NCI-H82 (cell line): ENCODE data around the gene HIVEP3.

Source experiments
- DNase-seq: peaks from one replicate; lab custom pipeline; 2025; lab: John Stamatoyannopoulos, UW

The HIVEP3 gene

GRCh38 chr1:41515778-41516167, 402.9 kb downstream of the HIVEP3 start:
- no peak for DNase-seq

- no peak for DNase-seq
Observed at GRCh38 chr1:41515131-41515678, 403.5 kb downstream of the HIVEP3 start.

GRCh38 chr1:41514381-41514780, 404.3 kb downstream of the HIVEP3 start:
- DNase-seq, result no peak

- peak; percentile 34 for DNase-seq
Observed at GRCh38 chr1:41513383-41513735, 405.4 kb downstream of the HIVEP3 start.

- DNase-seq, result no peak
Observed at GRCh38 chr1:41512701-41513382, 405.9 kb downstream of the HIVEP3 start.

GRCh38 chr1:41511239-41511540, 407.5 kb downstream of the HIVEP3 start:
- no peak for DNase-seq

- no peak for DNase-seq
Observed at GRCh38 chr1:41510531-41511238, 408.0 kb downstream of the HIVEP3 start.

GRCh38 chr1:41509270-41509671, 409.5 kb downstream of the HIVEP3 start:
- no peak for DNase-seq

GRCh38 chr1:41508290-41508689, 410.4 kb downstream of the HIVEP3 start:
- no peak for DNase-seq

- DNase-seq, result no peak
Observed at GRCh38 chr1:41507836-41508235, 410.9 kb downstream of the HIVEP3 start.

- peak; percentile 54 for DNase-seq
Observed at GRCh38 chr1:41507110-41507720, 411.5 kb downstream of the HIVEP3 start.

GRCh38 chr1:41504114-41505035, 414.3 kb downstream of the HIVEP3 start:
- DNase-seq, result peak; percentile 84

- DNase-seq, result no peak
Observed at GRCh38 chr1:41503538-41504113, 415.1 kb downstream of the HIVEP3 start.

- DNase-seq, result no peak
Observed at GRCh38 chr1:41502912-41503311, 415.8 kb downstream of the HIVEP3 start.

- DNase-seq, result no peak
Observed at GRCh38 chr1:41501581-41501980, 417.1 kb downstream of the HIVEP3 start.

- peak; percentile 49 for DNase-seq
Observed at GRCh38 chr1:41500781-41501518, 417.8 kb downstream of the HIVEP3 start.

GRCh38 chr1:41500378-41500777, 418.3 kb downstream of the HIVEP3 start:
- DNase-seq, result no peak

GRCh38 chr1:41499591-41499990, 419.1 kb downstream of the HIVEP3 start:
- no peak for DNase-seq

GRCh38 chr1:41498804-41499203, 419.9 kb downstream of the HIVEP3 start:
- DNase-seq, result no peak

- no peak for DNase-seq
Observed at GRCh38 chr1:41498391-41498790, 420.3 kb downstream of the HIVEP3 start.

- DNase-seq, result no peak
Observed at GRCh38 chr1:41497461-41498030, 421.2 kb downstream of the HIVEP3 start.
